LNCAP (cell line): ENCODE results near the gene SMG7.

Source experiments
- TF ChIP-seq, protein P1 (sequence below): fragments of 450-650 bp; IDR thresholded peaks from 2 replicates; pipeline ENCODE4 v1.5.1; 2017; ENCODE audit warnings: mild to moderate bottlenecking

SMG7 gene

GRCh38 chr1:183497218-183497617, 24.9 kb downstream of the SMG7 start:
- TF ChIP-seq, protein P1, sequence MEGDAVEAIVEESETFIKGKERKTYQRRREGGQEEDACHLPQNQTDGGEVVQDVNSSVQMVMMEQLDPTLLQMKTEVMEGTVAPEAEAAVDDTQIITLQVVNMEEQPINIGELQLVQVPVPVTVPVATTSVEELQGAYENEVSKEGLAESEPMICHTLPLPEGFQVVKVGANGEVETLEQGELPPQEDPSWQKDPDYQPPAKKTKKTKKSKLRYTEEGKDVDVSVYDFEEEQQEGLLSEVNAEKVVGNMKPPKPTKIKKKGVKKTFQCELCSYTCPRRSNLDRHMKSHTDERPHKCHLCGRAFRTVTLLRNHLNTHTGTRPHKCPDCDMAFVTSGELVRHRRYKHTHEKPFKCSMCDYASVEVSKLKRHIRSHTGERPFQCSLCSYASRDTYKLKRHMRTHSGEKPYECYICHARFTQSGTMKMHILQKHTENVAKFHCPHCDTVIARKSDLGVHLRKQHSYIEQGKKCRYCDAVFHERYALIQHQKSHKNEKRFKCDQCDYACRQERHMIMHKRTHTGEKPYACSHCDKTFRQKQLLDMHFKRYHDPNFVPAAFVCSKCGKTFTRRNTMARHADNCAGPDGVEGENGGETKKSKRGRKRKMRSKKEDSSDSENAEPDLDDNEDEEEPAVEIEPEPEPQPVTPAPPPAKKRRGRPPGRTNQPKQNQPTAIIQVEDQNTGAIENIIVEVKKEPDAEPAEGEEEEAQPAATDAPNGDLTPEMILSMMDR = no peak

- TF ChIP-seq, protein P1 = no peak
These were observed 26.2 kb downstream of the SMG7 start for GRCh38 chr1:183498342-183498991.

- TF ChIP-seq, protein P1 = no peak
These were observed 33.3 kb downstream of the SMG7 start for GRCh38 chr1:183505454-183506089.

DNA sequence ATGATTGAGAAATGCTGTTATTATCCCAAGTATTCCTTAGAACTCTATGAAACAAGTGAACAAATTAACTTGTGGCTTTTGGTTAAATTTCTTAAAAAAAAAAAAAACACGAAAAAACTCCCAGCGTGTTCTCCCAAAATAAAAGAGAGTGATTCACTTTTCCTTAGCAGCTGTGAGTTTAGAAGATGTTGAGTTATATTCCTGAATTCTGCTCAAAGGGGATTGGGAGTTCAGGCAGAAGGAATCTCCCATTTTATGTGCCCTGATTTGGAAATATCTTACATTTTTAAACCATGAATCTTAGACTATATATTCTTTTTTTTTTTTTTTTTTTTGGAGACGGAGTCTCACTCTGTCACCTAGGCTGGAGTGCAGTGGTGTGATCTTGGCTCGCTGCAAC, 34.3 kb downstream of the SMG7 start:
- TF ChIP-seq, protein P1 = no peak

DNA sequence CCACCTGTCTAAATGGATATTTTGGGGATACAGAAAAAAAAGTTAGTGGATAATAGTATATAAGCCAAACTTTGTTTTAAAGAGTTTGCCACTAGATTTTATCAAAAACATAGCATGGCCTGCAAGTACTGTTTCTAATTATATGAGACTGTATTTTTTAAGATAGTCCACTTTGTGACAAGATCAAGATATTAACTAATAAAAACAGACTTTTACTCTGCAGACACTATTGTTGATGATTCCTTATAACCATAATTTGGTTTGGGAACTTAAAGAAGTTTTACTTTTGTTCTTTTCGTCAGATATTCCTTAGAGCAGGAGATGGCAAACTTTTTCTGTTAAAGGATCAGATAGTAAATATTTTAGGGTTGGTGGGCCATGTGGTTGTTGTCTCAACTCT, 36.4 kb downstream of the SMG7 start:
- TF ChIP-seq, protein P1 = no peak

GRCh38 chr1:183512450-183512849, 40.2 kb downstream of the SMG7 start:
- TF ChIP-seq, protein P1 = no peak

- TF ChIP-seq, protein P1 = no peak
These were observed 41.9 kb downstream of the SMG7 start for GRCh38 chr1:183514235-183514634.
